Stimulated activated CD4-positive, alpha-beta T cell treated with anti-CD3 and anti-CD28 coated beads, Interleukin-1b, Interleukin-23, amount 100 ng/mL, for 4 hours (primary cell): Measurements from ENCODE around the gene BRD3.

ENCODE experiments used
- DNase-seq, 2 donors: peaks; one replicate each; pipeline ENCODE4 v3.0.0-alpha.2; 2020; ENCODE audit warnings: low read depth in 2 of 2

The BRD3 gene

DNA sequence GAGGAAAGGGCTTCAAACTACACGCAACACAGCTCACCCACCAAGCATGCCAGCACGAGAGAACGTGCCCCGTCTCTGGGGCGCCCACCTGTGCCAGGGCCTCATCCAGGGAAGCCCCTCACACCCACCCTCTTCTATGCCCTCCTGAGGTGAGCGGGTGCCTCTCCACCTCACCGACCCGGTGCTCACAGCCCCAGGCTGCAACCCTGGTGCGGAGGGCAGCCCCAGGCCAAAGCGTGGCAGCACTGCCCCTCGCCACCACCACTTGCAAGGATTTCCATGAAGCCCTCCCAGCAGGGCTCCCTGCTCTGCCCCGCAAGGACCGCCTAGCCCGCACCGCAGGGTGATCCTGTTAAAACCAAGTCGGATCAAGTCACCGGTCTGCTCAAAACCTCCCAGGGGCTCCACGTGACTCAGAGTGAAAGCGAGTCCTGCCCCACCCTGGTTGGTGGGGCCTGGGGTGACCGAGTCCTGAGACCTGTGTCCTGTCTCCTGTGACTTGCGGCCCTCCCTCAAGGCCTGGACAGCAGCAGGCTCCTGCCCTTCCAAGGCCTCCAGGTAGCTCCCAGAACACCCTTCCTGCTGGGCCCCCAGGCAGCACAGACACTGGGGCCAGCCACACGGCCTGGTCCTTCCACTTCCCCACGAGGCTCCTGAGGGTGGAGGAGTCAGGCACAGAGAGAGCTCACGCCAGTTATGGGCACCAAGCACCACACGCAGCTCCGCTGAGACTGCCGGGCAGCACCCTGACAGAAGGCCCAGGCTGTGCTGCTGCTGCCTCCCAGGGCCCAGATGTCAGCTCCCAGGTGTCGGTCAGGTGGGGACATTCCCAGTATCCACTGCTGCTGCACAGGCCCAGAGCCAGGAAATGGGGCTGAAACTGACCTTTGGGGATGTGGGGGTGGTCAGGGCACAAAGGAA lies 12.7 kb downstream of the BRD3 start:
- no peak for DNase-seq

DNA sequence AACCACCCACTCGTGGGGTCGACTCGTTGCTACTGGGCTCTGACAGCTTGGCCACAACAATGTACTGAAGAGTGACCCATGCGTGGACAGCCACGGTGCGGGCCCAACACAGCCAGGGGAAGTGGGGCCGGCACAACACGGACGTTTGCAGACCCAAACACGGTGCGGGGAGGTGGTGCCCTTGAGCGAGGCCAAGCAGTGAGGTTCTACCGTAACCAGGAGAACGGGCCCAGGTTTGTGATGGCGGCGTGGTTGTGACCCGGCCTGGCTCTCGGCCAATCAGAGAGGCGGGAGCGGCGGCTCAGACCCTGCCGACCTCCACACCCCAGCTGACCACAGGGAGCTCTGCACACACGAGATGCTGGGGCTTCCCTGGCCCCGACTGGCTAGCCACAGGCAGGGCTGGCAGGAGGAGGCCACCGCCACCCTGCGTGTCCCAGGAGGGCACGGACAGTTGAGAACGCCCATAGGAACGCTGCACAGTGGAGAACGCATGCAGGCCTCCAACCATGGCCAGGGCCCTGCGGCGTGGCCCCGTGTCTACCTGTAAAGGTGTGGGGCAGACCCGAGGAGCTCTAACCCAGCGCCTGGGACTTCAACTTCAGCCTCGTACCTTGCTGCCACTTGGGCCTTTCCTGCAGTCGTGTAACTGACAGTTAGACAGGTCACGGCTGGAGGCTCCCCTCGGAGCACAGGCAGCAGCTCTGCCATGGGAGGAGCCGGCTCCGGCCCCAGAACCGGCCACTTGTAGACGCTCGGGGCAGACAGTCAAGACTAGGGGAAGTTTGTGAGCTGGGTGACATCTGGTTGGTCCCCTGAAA lies 13.7 kb downstream of the BRD3 start:
- no peak for DNase-seq

DNA sequence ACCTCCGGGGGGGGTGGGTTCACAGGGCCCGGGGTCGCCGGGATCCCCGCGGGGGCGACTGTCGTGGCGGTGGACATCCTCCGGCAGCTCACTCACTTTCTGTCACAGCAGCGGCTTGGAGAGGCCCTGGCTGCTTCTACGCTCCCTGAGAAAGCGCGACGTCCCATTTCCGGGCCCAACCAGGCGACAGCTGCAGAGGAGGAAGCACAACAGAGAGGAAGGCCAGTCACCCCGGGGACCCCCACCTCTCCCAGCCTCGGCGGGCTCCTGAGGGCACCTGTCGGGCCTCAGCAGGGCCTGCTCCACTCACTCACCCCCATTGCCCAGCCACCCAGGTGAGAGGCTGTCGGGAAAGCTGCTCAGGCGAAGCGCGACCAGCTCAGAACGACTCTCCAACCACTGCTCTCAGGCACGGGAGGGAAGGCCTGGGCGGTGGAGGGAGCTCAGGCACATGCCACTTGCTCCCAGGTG lies 14.4 kb downstream of the BRD3 start:
- no peak for DNase-seq

DNA sequence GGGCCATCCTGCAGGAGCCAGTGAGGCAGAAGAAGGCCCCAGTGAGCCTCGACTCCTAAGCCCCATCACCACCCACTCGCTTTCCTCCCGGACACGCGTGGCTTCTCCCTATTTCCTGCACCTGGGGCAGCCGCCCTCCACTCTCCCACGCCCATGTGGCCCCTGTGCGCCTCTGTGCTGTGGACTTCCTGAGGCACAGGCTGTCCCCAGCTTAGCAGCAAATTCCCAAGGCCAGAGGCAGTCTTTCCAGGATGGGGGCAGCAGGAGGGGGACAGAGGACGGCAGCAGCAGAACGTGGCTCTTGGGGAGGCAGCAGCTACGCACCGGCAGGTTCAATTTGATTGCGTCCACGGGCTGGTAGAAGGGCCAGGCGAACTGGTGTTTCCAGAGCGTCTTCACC lies 14.9 kb downstream of the BRD3 start:
- DNase-seq, result no peak

DNA sequence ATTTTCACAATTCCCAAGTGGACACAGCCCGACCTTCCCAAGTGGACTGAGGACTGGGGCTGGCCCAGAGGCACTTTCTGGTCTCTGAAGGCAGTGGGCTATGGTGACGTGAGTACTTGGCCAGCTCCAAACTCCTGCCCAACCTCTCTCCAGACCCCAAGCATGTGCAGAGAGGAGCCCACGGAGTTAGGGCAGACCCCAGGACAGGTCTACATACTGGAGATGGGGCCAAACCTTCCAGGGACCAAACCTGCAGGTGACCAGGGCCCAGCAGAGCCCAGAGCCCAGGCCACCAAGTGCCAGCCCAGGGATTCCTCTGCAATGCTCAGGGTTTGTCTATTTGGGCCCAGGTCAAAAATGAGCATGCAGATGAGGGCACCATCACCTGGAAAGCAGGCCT lies 15.3 kb downstream of the BRD3 start:
- DNase-seq, result no peak

DNA sequence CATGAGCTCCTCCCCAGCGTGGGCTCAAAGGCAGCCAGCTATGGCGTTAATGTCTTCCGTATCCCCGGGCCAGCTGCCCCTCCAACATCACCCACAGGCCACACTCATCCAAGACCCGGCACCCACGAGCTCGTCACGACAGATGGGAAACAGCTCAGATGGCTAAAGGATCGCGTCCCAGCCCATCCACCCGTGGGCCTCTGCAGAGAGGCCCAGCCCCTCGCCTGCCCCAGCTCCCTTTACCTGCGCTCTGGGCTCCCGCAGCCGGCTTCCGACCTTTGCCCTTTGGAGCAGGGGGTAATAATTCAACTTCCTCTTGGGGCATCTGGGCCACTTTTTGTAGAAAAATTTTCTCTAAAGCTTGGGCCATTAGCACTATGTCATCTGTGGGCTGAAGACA lies 16.5 kb downstream of the BRD3 start:
- no peak for DNase-seq

DNA sequence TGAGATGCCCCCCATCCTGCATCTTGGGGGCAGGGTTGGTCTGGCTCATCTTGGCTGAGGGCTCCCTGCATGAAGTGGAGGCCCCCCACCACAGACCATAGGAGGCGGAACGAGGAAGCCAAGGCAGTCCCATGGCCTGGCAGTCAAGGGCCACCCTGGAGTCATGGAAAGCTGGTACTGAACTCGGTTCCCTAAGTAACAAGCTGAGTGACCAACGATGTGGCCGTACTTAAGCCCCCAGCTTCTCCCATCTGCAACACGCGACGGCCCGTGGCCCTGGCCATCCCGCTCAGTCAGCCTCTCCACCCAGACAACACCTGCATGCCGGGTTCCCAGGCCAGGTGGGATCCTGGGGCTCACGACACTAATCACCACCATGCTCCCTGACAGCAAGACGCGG lies 17.1 kb downstream of the BRD3 start:
- DNase-seq, result no peak

DNA sequence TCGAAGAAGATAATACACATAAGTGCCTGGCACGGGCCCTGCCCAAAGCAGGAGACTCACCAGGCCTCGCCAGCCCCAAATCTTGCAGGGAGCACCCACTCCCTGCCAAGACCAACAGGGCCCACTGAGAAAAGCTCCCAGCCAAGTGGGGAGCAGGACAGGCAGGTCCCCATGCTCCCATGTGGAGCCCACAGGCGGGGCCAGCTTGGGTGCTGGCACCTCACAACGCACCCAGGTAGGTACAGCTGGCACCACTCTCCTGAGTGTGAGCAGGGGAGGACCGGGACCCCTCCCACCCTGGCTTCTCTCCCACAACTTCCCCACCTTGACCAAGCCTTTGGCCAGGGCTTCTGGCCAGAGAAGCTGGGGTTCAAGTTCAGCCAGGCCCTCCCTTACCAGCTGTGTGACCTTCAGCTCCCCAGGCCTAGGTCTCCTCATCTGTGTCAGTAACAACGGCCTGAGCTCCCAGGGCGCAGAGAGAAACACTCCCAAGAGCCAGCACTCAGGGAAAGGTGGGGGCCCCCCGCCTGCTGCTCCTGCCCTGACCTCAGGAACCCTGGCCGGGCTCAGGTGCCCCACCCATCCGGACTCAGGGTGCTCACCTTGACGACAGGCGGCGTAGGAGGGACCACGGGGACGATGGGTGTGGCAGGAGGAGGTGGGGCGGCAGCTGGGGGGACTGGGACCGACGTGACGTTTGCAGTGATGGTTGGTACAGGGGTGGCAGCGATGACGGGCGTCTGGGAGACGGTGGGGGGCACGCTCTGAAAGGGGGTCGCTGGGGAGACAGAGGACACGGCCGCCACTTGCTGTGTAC lies 17.8 kb downstream of the BRD3 start:
- DNase-seq, result no peak

DNA sequence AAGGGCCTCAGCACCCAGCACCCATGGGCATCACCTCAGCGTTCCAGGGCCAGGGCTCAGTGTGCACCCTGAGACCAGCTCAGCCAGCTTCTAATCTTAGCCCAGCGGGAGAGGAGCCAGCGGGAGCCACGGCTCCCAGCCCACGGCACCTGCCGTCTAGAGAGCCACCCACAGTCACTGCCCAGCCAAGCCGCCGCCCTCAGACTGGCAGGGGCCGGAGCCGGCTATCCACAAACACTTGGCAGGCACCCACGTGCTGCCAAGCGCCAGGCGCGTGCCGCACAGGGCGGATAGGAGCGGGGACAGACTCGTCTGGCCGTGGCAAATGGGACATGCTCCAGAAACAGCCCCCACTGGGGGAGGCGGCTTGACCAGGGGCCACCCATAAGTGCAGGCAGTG lies 18.6 kb downstream of the BRD3 start:
- no peak for DNase-seq

DNA sequence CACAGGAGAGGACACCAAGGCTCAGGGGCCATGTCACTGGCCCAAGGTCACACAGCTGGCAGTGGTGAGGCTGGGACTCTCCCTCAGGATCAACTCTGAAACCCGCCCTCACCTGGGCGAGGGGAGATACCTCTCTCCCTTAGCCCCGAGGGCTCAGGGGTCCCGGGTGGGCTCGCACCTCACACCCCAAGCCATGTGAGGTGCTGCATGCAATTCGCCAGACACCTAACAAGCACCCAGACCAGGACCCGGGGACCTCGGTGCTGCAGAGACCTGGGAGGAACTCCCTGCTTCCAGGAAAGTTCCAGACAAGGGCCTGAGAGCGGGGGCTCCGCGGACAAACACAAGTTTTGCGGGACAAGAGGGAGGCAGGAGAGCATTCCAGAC lies 19.3 kb downstream of the BRD3 start:
- DNase-seq, result no peak

DNA sequence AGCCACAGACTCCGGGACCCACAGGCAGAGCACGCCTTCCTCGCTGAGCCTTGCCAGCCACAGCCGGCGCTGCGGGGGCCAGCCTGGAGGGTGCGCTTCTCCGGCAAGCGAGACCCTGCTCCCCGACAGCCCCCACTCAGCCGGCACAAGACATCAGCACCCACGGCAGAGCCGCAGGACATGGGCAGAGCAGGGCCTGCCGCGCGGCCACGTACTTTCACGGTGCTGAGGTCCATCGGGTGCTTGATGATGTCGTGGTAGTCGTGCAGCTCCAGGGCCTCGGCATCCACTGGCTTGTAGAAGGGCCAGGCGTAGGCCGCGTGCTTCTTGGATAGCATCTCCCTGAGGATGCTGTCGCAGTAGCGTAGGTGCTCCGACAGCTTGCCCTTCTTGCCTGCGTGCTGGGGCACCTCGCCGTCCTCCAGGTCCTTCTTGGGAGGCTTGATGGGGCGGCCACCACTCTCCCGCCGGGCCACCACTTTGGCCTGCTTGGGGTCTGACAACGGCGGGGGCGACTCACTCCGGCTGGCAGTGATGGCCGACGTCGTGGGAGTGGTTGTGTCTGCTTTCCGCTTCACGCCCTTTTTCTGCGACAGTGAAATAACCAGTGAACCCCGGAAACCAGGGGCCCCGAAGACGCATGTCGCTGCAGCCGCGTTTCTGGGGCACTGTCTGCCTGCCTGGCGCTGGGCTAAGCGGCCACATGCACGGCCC lies 19.8 kb downstream of the BRD3 start:
- no peak for DNase-seq

DNA sequence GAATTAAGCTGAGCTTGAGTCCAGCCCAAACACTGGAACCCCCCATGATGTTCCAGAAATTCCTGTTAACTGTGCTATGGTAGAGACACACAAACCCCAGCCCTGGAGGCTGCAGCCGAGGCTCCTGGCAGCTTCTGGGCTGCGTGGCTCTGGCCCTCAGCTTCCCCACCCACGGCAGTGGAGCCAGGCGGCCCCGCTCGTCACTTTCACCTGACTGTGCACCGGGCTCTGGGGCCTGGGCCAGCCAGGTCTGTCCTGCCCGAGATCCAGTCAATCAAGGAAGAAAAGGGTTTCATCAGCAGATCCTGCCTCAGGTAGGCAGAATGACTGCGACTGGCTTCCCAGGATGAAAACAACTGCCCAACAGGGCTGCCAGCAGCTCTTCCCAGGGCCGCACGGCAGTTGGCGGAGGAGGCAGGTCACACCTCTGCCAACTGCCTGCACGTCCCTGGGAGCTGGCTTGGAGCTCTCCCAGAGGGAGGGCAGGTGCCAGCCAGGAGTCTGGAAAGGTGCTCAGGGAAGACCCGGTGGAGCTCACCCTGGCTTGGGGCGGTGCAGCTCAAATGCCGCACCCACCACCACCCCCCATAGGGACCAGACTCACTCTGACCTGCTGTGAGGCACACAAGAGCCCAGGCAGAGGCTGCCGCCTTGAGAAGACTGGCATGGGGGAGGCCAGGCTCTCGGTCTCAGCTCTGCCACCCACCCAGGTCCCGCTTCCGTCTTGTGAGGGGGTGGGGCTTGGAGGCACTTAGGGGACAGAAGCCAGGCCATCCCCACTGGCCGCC lies 20.7 kb downstream of the BRD3 start:
- DNase-seq, result no peak

DNA sequence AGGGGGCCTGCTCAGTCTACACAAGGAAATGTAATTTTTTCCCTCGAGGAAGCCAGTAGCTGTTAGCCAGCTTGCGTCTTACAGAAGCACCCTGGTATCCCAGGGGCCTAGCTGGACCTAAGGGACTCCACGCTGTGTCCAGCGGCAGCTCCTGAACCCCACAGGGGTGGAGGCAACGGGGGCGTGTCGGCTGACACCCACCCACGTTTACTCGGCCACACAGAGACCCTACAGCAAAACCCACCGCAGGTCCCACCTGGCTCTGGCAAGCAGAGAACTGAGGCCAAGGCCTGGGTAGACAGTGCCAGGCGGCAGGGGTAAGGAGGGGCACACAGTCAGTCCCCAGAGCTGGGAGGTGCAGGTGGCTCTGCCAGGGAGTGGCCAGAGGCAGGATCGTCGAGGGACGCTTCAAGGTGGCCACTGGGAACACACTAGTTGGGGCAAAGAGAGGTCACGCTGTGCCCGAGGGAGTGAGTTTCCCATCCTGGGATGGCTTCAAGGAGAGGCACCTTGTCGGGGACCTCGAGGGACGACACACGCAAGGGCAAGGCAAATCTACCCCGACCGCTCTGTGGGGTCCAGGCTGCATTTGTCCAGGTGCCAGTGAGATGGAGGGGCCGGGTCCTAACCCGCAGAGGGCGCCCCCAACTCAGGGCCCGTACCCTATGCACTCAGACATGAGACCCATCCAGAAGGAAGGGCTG lies 21.8 kb downstream of the BRD3 start:
- DNase-seq, result no peak

DNA sequence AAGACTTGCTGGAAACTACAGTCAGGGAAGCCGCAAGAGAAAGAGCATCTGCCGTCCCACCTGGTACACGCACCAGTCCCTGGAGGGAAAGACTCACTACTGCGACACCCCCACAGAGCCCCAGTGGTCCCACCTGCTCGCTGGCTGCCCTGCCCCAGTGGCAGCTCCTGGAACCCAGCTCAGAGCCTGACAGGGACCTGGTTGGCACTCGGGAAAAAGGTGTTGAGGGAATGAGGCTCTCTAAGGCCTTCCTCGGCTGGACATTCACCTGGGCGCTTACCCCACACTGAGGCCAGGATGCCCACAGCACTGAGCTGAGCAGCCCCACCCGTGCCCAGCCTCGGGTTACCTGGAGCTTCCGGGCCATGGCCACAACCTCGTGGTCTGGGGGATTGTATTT lies 22.9 kb downstream of the BRD3 start:
- no peak for DNase-seq

DNA sequence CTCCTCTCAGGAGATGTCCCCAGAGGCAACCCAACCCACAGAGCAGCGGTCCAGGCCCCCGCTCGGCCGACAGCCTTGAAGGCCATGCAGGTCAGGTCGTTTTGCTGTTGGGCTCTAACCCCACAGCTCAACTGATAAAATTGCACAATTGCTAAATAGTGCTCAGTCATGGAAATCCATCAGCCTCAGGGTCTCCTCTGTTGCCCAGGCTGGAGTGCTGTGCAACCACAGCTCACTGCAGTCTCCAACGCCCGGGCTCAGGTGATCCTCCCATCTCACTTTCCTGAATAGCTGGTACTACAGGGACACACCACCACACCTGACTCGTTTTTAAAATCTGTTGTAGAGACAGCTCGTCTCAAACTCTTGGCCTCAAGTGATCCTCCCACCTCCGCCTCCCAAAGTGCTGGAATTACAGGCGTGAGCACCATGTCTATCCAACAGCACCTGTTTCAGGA lies 24.3 kb downstream of the BRD3 start:
- no peak for DNase-seq

DNA sequence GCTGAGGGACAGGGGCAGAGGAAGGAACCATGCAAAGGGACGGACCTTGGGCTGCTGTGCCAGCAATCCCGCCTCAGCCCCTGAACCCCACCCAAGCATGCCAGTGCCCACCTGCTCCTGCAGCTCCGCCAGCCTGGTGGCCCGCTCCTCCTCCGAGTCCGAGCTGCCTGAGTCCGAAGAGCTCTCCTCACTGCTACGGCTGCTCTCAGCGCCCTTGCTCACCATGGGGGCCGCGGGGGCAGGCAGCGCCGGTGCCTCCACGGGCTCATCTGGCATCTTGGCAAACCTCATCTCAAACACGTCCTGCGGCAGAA lies 26.2 kb downstream of the BRD3 start:
- DNase-seq, result no peak

DNA sequence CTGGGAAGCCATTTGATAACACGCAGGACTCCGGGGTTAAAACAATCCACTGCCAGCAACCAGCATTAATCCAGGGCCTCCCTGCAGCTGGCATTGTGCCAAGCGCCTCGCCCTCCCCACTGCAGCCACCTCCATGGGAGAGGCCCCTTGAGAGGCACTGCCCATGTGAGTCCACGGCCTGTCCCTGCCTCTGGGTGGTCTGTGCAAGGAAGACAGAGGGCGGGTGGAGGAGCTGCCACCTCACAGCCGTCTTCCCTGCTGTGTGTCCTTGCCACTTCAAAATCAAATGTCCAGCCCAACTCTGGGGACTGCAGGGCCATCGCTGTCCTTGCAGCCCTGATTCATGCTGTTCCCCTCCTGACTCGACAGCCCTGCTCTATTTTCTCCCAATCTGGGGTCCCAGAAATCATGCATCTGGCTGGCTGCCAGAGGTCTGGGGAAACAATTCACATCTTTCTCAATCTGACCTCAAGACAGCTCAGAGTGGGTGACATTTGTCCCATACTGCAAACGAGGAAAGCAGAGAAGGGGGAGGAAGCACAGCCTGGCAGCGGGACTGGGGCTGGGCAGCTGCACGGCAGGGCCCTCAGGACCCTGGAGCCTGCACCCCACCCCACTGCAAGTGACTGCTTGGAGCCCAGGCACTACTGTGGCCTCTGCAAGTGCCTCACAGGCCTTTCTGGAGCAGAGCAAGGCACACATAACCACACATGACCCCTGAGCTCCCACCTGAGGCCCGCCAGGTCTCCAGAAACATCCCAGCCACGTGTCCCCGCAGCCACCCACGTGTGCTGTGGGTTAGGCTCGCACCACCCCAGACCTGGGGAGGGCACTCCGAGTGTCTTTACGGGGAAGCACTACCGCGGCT lies 26.8 kb downstream of the BRD3 start:
- DNase-seq, result no peak

DNA sequence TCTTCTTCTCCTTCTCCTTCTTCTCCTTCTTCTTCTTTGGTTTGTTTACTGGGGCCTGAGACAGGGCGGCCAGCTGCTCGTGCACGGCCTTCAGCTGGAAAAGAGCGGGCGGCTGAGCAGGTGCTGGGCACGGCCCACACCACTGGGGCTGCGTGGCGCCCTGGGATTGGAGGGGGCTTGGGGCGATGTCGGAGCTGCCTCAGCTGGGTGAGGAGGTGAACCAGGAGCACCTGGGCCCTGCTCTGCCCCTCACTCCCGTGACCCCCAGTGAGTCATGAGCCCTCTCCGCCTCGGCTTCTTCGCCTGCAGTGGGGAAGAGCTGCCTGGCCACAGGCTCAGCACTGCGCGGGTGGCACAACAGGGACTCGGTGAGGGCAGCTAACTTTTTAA lies 27.7 kb downstream of the BRD3 start:
- no peak for DNase-seq
